Calu3 (cell line): ENCODE measurements around the gene ADGRG7. TPM values are rescaled to one million over a fixed set of nuclear protein-coding genes. Genes with fewer than 3 reads are reported as not detected.

Experiments
- BruUV-seq: library from RNA; stranded (reverse); fragments of 400-500 nt; replicated peaks from 2 replicates; lab custom pipeline; 2021; lab: Mats Ljungman, UMichigan
- CTCF ChIA-PET: fragments of 300-600 bp; sonication (Branson Sonifier 250); formaldehyde crosslinking; loops from one replicate; lab custom pipeline; 2022; ENCODE audit warnings: antibody characterized with exemption; lab: Charles Lee
- DNase-seq: peaks from one replicate; pipeline ENCODE4 v3.0.0; 2022
- H3K27ac Mint-ChIP-seq: one replicate; pipeline ENCODE4 v1.8.0; 2022; ENCODE audit warnings: mixed read lengths; ENCODE audit not compliant: unreplicated experiment
- H3K27me3 Mint-ChIP-seq: one replicate; pipeline ENCODE4 v1.8.0; 2022; ENCODE audit warnings: mixed read lengths; ENCODE audit not compliant: unreplicated experiment
- H3K36me3 Mint-ChIP-seq: one replicate; pipeline ENCODE4 v1.8.0; 2022; ENCODE audit warnings: mild to moderate bottlenecking, moderate library complexity, mixed read lengths; ENCODE audit not compliant: insufficient read depth, unreplicated experiment
- H3K4me1 Mint-ChIP-seq: one replicate; pipeline ENCODE4 v1.8.0; 2022; ENCODE audit warnings: mild to moderate bottlenecking, low read depth, mixed read lengths; ENCODE audit not compliant: unreplicated experiment
- H3K4me3 Mint-ChIP-seq: one replicate; pipeline ENCODE4 v1.8.0; 2022; ENCODE audit warnings: mild to moderate bottlenecking, low read depth, moderate library complexity, mixed read lengths; ENCODE audit not compliant: unreplicated experiment
- H3K9me3 Mint-ChIP-seq: one replicate; pipeline ENCODE4 v1.8.0; 2022; ENCODE audit warnings: low read depth, mixed read lengths; ENCODE audit not compliant: unreplicated experiment
- CTCF ChIP-seq: fragments of 200-600 bp; IDR thresholded peaks from one replicate; pipeline ENCODE4 v1.8.0; 2022; ENCODE audit warnings: antibody characterized with exemption; ENCODE audit not compliant: unreplicated experiment
- intact Hi-C: fragments of 100-400 bp; cut with micrococcal nuclease; formaldehyde crosslinking; loops from one replicate; pipeline ENCODE4 v1.10.0; 2022; ENCODE audit not compliant: unreplicated experiment
- total RNA-seq: library from RNA; stranded (reverse); gene quantifications from 2 replicates; pipeline ENCODE4 v1.2.3, GENCODE V29; 2022

The ADGRG7 gene
- total RNA-seq, 1 experiment from 2014 or later: 1.2 TPM

DNA sequence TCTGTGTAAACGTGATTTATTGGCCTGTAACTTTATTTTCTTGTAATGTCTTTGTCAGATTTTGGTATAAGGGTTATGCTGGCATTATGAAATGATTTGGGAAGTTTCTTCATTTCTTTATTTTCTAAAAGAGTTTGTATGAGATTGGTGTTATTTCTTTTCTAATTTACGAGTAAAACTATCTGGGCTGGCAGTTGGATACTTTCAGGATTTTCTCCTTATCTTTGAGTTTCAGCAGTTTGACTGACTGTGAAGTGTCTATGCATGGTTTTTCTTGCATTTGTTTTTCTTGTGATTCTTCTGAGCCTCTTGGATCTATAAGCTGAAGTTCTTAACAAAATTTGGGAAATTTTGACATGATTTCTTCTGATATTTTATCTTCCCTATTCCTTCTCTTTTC, 18.1 kb downstream of the ADGRG7 start:
- peaks cover 24% of the 10 kb centered on the region for H3K4me1 Mint-ChIP-seq
- CTCF ChIA-PET: no interaction called here

DNA sequence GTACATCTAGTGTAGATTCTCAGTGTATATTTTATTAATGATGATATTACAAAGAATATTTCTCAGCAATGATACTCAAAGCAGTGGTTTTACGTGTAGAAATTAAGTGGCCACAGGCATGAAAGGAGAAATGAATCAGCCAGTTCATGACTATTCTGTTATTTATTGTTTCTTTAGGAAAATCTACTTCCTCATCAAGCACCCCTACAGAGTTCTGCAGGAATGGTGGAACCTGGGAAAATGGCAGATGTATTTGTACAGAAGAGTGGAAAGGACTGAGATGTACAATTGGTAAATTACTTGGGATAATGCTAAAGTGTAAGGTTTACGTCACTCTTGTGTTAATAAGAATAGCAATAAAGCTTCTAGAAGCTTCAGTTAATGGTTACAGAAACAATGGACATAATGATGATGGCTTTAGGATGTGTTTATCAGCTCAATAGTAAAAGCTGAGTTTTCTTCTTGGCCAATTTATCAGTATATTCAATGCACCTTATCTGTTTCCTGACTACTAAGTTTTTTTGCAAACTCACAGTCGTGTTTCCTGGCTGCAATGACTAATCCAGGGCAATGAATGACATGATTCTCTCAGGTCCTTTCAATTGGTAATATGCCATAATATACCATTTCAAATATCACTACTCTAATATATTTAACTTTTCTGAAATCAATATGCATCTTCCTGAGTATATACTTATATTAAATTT, 20.2 kb downstream of the ADGRG7 start:
- Mint-ChIP-seq H3K27me3 (no peaks in the 10 kb centered on the region), H3K4me1 (peaks cover 33% of the 10 kb centered on the region), H3K27ac (no peak overlapping the region), H3K36me3 (peaks cover under 1% of the 10 kb centered on the region), H3K9me3 (peaks cover 5% of the 10 kb centered on the region), H3K4me3 (no peak overlapping the region)
- intact Hi-C loops: no loop called here
- no TSS peak for BruUV-seq
- no peak for DNase-seq
- CTCF ChIA-PET: no interaction called here
- no peak for TF ChIP-seq CTCF

More for the DNA sequence above, 18.1 kb downstream of the ADGRG7 start:
- DNase-seq: no peak
- Mint-ChIP-seq H3K36me3 (no peaks in the 10 kb centered on the region), H3K27me3 (no peaks in the 10 kb centered on the region), H3K4me3 (no peak overlapping the region), H3K27ac (no peak overlapping the region), H3K9me3 (peaks cover 5% of the 10 kb centered on the region)
- intact Hi-C loops: no loop called here
- no peak for TF ChIP-seq CTCF
- no TSS peak for BruUV-seq

GRCh38 chr3:100630664-100631063, 21.3 kb downstream of the ADGRG7 start:
- no peak overlapping the region for H3K4me3 Mint-ChIP-seq
- intact Hi-C loops: no loop called here
- H3K36me3 Mint-ChIP-seq: peaks cover 10% of the 10 kb centered on the region
- TF ChIP-seq CTCF: no peak
- H3K27me3 Mint-ChIP-seq: no peaks in the 10 kb centered on the region
- H3K4me1 Mint-ChIP-seq: peaks cover 33% of the 10 kb centered on the region
- no peak for DNase-seq
- H3K9me3 Mint-ChIP-seq: peaks cover 5% of the 10 kb centered on the region
- no TSS peak for BruUV-seq
- CTCF ChIA-PET: no interaction called here
- H3K27ac Mint-ChIP-seq: peak overlapping the region; percentile 78

GRCh38 chr3:100631236-100631635, 21.8 kb downstream of the ADGRG7 start:
- H3K4me3 Mint-ChIP-seq: no peak overlapping the region
- no peaks in the 10 kb centered on the region for H3K27me3 Mint-ChIP-seq
- H3K4me1 Mint-ChIP-seq: peaks cover 33% of the 10 kb centered on the region
- peaks cover 10% of the 10 kb centered on the region for H3K36me3 Mint-ChIP-seq
- no peak for DNase-seq
- H3K9me3 Mint-ChIP-seq: peaks cover 5% of the 10 kb centered on the region
- no TSS peak for BruUV-seq
- no peak for TF ChIP-seq CTCF
- intact Hi-C loops: no loop called here
- H3K27ac Mint-ChIP-seq: no peak overlapping the region
- CTCF ChIA-PET: no interaction called here
